ENCODE measurements around the gene EP400.
"Not testable (repeated sequence)": the region's sequence is repeated elsewhere in the genome, so short reads cannot be mapped to it uniquely, and the experiment has no call there.

The EP400 gene

DNA sequence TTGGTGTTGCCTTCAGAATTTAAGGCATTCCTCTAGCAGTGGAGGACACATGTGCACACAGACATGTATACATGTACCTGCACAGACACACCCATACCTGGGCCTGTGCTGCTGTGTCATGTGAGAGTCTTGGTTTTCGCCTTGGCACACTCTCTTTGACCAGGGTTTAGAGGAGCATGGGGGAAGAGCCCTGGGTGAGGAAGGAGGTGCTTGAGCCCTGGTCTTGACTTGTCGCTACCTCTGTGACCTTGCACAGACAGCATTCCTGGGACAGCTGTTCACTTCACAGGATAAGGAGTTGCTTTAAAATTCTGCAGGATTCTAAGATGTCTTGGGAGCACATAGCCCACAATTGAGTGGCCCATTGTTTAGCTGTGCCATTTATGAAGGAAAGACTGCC, 99.7 kb downstream of the EP400 start:
- no peak overlapping the region for H3K4me3 ChIP-seq (ENCODE audit: low read depth, low read length)
- DNase-seq (ENCODE audit: low read depth): no peak
- TF ChIP-seq, protein P1, sequence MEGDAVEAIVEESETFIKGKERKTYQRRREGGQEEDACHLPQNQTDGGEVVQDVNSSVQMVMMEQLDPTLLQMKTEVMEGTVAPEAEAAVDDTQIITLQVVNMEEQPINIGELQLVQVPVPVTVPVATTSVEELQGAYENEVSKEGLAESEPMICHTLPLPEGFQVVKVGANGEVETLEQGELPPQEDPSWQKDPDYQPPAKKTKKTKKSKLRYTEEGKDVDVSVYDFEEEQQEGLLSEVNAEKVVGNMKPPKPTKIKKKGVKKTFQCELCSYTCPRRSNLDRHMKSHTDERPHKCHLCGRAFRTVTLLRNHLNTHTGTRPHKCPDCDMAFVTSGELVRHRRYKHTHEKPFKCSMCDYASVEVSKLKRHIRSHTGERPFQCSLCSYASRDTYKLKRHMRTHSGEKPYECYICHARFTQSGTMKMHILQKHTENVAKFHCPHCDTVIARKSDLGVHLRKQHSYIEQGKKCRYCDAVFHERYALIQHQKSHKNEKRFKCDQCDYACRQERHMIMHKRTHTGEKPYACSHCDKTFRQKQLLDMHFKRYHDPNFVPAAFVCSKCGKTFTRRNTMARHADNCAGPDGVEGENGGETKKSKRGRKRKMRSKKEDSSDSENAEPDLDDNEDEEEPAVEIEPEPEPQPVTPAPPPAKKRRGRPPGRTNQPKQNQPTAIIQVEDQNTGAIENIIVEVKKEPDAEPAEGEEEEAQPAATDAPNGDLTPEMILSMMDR (IDR thresholded peaks at IDR 0.05; ENCODE audit: control insufficient read depth, extremely low read depth, insufficient read depth): no peak

DNA sequence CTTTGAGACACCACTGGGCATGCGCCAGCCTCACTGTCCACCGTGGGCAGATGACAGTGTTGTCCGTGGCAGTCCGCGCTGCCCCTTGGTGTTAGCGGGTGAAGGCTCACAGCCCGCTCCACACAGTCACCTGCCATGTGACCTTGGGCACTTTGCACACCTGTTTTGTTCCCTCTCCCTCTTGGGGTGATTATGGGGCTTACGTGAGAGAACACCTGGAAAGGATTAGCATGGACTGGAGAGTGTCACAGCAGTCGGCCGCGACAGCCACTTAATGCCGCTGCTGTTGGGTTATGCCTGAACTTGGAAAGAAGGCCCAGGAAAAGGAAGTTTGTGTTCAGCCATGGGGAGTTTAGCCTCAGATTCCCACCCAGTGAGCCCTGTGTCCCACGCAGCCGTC, 100.1 kb downstream of the EP400 start:
- no peak overlapping the region for H3K4me3 ChIP-seq (ENCODE audit: low read depth, low read length)
- TF ChIP-seq, protein P1 (IDR thresholded peaks at IDR 0.05; ENCODE audit: control insufficient read depth, extremely low read depth, insufficient read depth): no peak

DNA sequence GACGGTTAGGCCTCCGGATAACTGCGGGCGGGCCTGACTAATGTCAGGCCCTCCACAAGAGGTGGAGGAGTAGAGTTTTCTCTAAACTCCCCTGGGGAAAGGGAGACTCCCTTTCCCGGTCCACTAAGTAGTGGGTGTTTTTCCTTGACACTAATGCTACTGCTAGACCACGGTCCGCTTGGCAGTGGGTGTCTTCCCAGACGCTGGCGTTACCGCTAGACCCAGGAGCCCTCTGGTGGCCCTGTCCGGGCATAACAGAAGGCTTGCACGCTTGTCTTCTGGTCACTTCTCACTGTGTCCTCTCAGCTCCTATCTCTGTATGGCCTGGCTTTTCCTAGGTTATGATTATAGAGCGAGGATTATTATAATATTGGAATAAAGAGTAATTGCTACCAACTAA, 102.0 kb downstream of the EP400 start:
- TF ChIP-seq, protein P1 (IDR thresholded peaks at IDR 0.05; ENCODE audit: control insufficient read depth, extremely low read depth, insufficient read depth): peak; percentile 22
- DNase-seq (ENCODE audit: low read depth); H3K4me3 ChIP-seq (ENCODE audit: low read depth, low read length): not testable (repeated sequence)

More for the DNA sequence above, 100.1 kb downstream of the EP400 start:
- DNase-seq (ENCODE audit: low read depth): no peak

GRCh38 chr12:132052196-132052932, 102.6 kb downstream of the EP400 start:
- H3K4me3 ChIP-seq (ENCODE audit: low read depth, low read length): no peak overlapping the region
- TF ChIP-seq, protein P1 (IDR thresholded peaks at IDR 0.05; ENCODE audit: control insufficient read depth, extremely low read depth, insufficient read depth): no peak
- no peak for DNase-seq (ENCODE audit: low read depth)

GRCh38 chr12:132053338-132054330, 103.9 kb downstream of the EP400 start:
- TF ChIP-seq, protein P1 (IDR thresholded peaks at IDR 0.05; ENCODE audit: control insufficient read depth, extremely low read depth, insufficient read depth): no peak
- no peak for DNase-seq (ENCODE audit: low read depth)
- H3K4me3 ChIP-seq (ENCODE audit: low read depth, low read length): no peak overlapping the region

DNA sequence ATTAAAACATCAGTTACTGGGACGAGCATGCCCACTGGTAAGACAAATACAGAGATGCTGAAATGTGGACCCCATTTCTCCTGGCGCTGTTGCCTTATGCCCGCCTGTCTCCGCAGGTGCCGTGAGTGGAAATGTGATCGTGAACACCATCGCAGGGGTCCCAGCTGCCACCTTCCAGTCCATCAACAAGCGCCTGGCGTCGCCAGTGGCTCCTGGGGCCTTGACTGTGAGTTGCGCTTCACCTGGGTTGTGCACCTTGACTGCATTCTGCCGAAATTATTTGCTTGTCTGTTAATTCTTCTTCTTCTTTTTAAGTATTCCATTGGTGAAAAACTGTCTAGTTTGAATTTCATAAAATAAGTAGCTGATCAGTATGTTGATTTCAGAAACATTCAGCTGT, 105.2 kb downstream of the EP400 start:
- TF ChIP-seq, protein P1 (IDR thresholded peaks at IDR 0.05; ENCODE audit: control insufficient read depth, extremely low read depth, insufficient read depth): no peak
- no peak overlapping the region for H3K4me3 ChIP-seq (ENCODE audit: low read depth, low read length)
- no peak for DNase-seq (ENCODE audit: low read depth)

All from LNCaP clone FGC (cell line).